Measurements from ENCODE around the gene ZNF787.

GRCh38 chr19:56069642-56070041, 51.5 kb downstream of the ZNF787 start:
- TF ChIP-seq, protein P1, sequence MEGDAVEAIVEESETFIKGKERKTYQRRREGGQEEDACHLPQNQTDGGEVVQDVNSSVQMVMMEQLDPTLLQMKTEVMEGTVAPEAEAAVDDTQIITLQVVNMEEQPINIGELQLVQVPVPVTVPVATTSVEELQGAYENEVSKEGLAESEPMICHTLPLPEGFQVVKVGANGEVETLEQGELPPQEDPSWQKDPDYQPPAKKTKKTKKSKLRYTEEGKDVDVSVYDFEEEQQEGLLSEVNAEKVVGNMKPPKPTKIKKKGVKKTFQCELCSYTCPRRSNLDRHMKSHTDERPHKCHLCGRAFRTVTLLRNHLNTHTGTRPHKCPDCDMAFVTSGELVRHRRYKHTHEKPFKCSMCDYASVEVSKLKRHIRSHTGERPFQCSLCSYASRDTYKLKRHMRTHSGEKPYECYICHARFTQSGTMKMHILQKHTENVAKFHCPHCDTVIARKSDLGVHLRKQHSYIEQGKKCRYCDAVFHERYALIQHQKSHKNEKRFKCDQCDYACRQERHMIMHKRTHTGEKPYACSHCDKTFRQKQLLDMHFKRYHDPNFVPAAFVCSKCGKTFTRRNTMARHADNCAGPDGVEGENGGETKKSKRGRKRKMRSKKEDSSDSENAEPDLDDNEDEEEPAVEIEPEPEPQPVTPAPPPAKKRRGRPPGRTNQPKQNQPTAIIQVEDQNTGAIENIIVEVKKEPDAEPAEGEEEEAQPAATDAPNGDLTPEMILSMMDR (conservative IDR thresholded peaks at IDR 0.05 in 1 of 2, IDR thresholded peaks at IDR 0.05 in 1 of 2; ENCODE audit: low read depth in 1 of 2, low read length in 2 of 2): no peak
- TF ChIP-seq EZH2 (IDR thresholded peaks at IDR 0.05; ENCODE audit: low read length, missing control alignments): no peak

Data from fibroblast of lung (primary cell).